SU-DHL-6 (cell line): ENCODE measurements around the gene NT5DC2.

Experiments
- H2AFZ ChIP-seq: fragments of 200-600 bp; sonication (generic); 2 replicates; pipeline ENCODE4 v1.6.1; 2014; ENCODE audit warnings: low read depth, mild to moderate bottlenecking, moderate library complexity, mixed read lengths, antibody characterized with exemption, low read length; ENCODE audit not compliant: severe bottlenecking
- H3F3A ChIP-seq: fragments of 200-600 bp; shearing (Covaris generic); 2 replicates; pipeline ENCODE4 v1.6.0; 2016; ENCODE audit warnings: antibody characterized with exemption, mild to moderate bottlenecking; ENCODE audit not compliant: insufficient read depth
- H3K27ac ChIP-seq: fragments of 200-600 bp; sonication (generic); 2 replicates; pipeline ENCODE4 v1.5.1; 2016; ENCODE audit warnings: low read depth, mild to moderate bottlenecking, low read length, moderate library complexity, mixed read lengths
- H3K27me3 ChIP-seq: fragments of 200-600 bp; sonication (generic), shearing (Covaris generic); 2 replicates; pipeline ENCODE4 v1.6.0; 2014; ENCODE audit warnings: mild to moderate bottlenecking, low read length
- H3K36me3 ChIP-seq: fragments of 200-600 bp; sonication (generic); 2 replicates; pipeline ENCODE4 v1.6.1; 2014; ENCODE audit warnings: mild to moderate bottlenecking, low read length, mixed read lengths
- H3K4me2 ChIP-seq: fragments of 300-600, 200-600 bp; shearing (Covaris generic), sonication (generic); 2 replicates; pipeline ENCODE4 v1.6.0; 2014; ENCODE audit warnings: low read length, low read depth, mild to moderate bottlenecking; ENCODE audit not compliant: poor library complexity, severe bottlenecking
- H3K4me3 ChIP-seq: fragments of 200-600 bp; sonication (generic); 2 replicates; pipeline ENCODE4 v1.5.1; 2014; ENCODE audit warnings: antibody characterized with exemption, low read length, mild to moderate bottlenecking, mixed read lengths; ENCODE audit not compliant: insufficient read depth, poor library complexity, severe bottlenecking
- H3K79me2 ChIP-seq: fragments of 200-600 bp; sonication (generic); 2 replicates; pipeline ENCODE4 v1.6.1; 2014; ENCODE audit warnings: mild to moderate bottlenecking, low read length, moderate library complexity; ENCODE audit not compliant: insufficient read depth
- H3K9ac ChIP-seq: fragments of 200-600 bp; sonication (generic); 2 replicates; pipeline ENCODE4 v1.7.0; 2014; ENCODE audit warnings: mild to moderate bottlenecking, low read length
- H3K9me2 ChIP-seq: fragments of 200-600 bp; sonication (generic); replicated peaks from 2 replicates; pipeline ENCODE4 v1.6.1; 2014; ENCODE audit warnings: low read length; ENCODE audit not compliant: insufficient read depth
- H3K9me3 ChIP-seq: fragments of 200-600 bp; sonication (generic); 2 replicates; pipeline ENCODE4 v1.6.1; 2014; ENCODE audit warnings: low read length, mixed read lengths; ENCODE audit not compliant: insufficient read depth
- H4K20me1 ChIP-seq: fragments of 200-600 bp; sonication (generic); 2 replicates; pipeline ENCODE4 v1.6.1; 2014; ENCODE audit warnings: low read depth, mild to moderate bottlenecking, antibody characterized with exemption, low read length, moderate library complexity, mixed read lengths
- EZH2phosphoT487 ChIP-seq: fragments of 200-600 bp; sonication (generic), shearing (Covaris generic); conservative IDR thresholded peaks from 2 replicates; pipeline ENCODE4 v1.6.1; 2018; ENCODE audit warnings: mild to moderate bottlenecking, antibody characterized with exemption, low read length, moderate library complexity, mixed read lengths
- TF ChIP-seq, protein P1 (sequence below): fragments of 200-600 bp; sonication (generic); IDR thresholded peaks from one replicate; pipeline ENCODE4 v1.5.1; 2017; ENCODE audit warnings: antibody characterized with exemption, mild to moderate bottlenecking, low read length, moderate library complexity; ENCODE audit not compliant: insufficient read depth, poor library complexity, severe bottlenecking

NT5DC2 gene

DNA sequence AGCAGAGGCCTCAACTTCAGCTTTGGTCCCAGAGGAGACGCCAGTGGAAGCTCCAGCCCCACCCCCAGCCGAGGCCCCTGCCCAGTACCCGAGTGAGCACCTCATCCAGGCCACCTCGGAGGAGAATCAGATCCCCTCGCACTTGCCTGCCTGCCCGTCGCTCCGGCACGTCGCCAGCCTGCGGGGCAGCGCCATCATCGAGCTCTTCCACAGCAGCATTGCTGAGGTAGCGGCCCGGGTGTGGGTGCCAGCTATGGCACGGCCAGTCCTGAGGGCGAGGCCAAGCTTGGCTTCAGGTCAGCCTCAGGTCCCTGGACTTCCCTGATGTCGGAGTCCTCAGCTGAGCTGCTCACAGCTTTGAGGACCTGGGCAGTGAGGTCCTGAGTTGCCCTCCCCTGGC lies 44.2 kb downstream of the NT5DC2 start:
- H3K9me2 ChIP-seq, result no peaks in the 10 kb centered on the region
- H4K20me1 ChIP-seq, result no peaks in the 10 kb centered on the region
- no peaks in the 10 kb centered on the region for H3K36me3 ChIP-seq
- no peak overlapping the region for H3K4me3 ChIP-seq
- no peaks in the 10 kb centered on the region for H3K9me3 ChIP-seq
- no peak for TF ChIP-seq EZH2phosphoT487
- TF ChIP-seq, protein P1, sequence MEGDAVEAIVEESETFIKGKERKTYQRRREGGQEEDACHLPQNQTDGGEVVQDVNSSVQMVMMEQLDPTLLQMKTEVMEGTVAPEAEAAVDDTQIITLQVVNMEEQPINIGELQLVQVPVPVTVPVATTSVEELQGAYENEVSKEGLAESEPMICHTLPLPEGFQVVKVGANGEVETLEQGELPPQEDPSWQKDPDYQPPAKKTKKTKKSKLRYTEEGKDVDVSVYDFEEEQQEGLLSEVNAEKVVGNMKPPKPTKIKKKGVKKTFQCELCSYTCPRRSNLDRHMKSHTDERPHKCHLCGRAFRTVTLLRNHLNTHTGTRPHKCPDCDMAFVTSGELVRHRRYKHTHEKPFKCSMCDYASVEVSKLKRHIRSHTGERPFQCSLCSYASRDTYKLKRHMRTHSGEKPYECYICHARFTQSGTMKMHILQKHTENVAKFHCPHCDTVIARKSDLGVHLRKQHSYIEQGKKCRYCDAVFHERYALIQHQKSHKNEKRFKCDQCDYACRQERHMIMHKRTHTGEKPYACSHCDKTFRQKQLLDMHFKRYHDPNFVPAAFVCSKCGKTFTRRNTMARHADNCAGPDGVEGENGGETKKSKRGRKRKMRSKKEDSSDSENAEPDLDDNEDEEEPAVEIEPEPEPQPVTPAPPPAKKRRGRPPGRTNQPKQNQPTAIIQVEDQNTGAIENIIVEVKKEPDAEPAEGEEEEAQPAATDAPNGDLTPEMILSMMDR, result no peak
- no peaks in the 10 kb centered on the region for H3F3A ChIP-seq
- H2AFZ ChIP-seq, result no peak overlapping the region
- H3K4me2 ChIP-seq, result no peak overlapping the region
- H3K27me3 ChIP-seq, result no peaks in the 10 kb centered on the region
- no peak overlapping the region for H3K9ac ChIP-seq
- no peak overlapping the region for H3K27ac ChIP-seq
- H3K79me2 ChIP-seq, result no peaks in the 10 kb centered on the region

DNA sequence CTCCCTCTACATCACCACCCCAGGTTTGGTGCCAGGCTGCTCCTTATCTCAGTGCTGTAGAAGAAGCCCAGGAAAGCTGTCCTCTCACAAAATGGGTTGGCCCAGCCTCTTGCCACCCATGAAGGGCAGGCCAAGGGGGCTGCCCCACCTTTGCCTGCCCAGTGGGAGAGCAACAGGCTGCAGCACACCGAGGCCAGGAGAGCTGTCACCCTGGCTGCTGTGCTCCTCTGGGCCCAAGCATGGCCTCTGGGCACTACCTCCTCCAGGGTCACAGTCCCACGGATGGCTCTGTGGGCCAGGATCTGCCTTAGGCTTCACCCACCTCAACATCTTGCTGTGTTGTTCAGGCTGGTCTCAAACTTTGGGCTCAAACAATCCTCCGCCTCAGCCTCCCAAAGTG lies 44.9 kb downstream of the NT5DC2 start:
- Histone ChIP-seq H3K27me3 (no peaks in the 10 kb centered on the region), H3K79me2 (no peaks in the 10 kb centered on the region), H2AFZ (no peak overlapping the region), H3F3A (no peaks in the 10 kb centered on the region), H3K9me2 (no peaks in the 10 kb centered on the region), H3K4me3 (no peak overlapping the region), H3K36me3 (no peaks in the 10 kb centered on the region), H3K9ac (no peak overlapping the region), H4K20me1 (no peaks in the 10 kb centered on the region), H3K27ac (no peak overlapping the region), H3K9me3 (no peaks in the 10 kb centered on the region), H3K4me2 (no peak overlapping the region)
- TF ChIP-seq, protein P1, result no peak

DNA sequence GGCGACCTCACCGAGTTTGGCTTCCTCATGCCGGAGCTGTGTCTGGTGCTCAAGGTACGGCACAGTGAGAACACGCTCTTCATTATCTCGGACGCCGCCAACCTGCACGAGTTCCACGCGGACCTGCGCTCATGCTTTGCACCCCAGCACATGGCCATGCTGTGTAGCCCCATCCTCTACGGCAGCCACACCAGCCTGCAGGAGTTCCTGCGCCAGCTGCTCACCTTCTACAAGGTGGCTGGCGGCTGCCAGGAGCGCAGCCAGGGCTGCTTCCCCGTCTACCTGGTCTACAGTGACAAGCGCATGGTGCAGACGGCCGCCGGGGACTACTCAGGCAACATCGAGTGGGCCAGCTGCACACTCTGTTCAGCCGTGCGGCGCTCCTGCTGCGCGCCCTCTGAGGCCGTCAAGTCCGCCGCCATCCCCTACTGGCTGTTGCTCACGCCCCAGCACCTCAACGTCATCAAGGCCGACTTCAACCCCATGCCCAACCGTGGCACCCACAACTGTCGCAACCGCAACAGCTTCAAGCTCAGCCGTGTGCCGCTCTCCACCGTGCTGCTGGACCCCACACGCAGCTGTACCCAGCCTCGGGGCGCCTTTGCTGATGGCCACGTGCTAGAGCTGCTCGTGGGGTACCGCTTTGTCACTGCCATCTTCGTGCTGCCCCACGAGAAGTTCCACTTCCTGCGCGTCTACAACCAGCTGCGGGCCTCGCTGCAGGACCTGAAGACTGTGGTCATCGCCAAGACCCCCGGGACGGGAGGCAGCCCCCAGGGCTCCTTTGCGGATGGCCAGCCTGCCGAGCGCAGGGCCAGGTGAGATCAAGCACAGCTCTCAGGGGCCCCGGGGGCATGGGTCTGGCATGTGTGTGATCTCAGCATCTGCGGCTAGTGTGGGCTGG lies 45.6 kb downstream of the NT5DC2 start:
- Histone ChIP-seq H3K4me2 (no peak overlapping the region), H3K36me3 (no peaks in the 10 kb centered on the region), H3K4me3 (no peak overlapping the region), H4K20me1 (no peaks in the 10 kb centered on the region), H3F3A (no peaks in the 10 kb centered on the region), H3K9me2 (no peaks in the 10 kb centered on the region), H2AFZ (no peak overlapping the region), H3K27me3 (no peaks in the 10 kb centered on the region), H3K9ac (no peak overlapping the region), H3K27ac (no peak overlapping the region), H3K79me2 (no peaks in the 10 kb centered on the region), H3K9me3 (no peaks in the 10 kb centered on the region)
- TF ChIP-seq, protein P1, result no peak
- TF ChIP-seq EZH2phosphoT487, result no peak
